Keratinocyte (primary cell): ENCODE data around the gene DDX20. TPM values are rescaled to one million over a fixed set of nuclear protein-coding genes. Genes with fewer than 3 reads are reported as not detected.

Source experiments
- DNase-seq: peaks from one replicate; pipeline ENCODE4 v3.0.0-alpha.2; 2011; ENCODE audit warnings: low read depth, missing footprints, low spot score
- FAIRE-seq: peaks from 2 replicates; lab custom pipeline; 2011; peaks lifted over from hg19 to GRCh38; lab: Jason Lieb, UNC
- H2AFZ ChIP-seq: 2 replicates; pipeline ENCODE4 v1.6.0; 2012; ENCODE audit warnings: low read length, control low read depth, inconsistent platforms; ENCODE audit not compliant: control insufficient read depth
- H3K27ac ChIP-seq: 2 replicates; pipeline ENCODE4 v1.5.1; 2011; ENCODE audit warnings: low read length; ENCODE audit not compliant: control insufficient read depth, insufficient read depth
- H3K27me3 ChIP-seq: 3 replicates; pipeline ENCODE4 v1.6.0; 2011; ENCODE audit warnings: low read length; ENCODE audit not compliant: control insufficient read depth, insufficient read depth; ENCODE audit errors: extremely low read depth
- H3K36me3 ChIP-seq, 2 experiments: 2 replicates in 1 of 2; 3 replicates in 1 of 2; pipeline ENCODE4 v1.5.1; 2011; ENCODE audit warnings: low read length in 2 of 2, mild to moderate bottlenecking in 1 of 2; ENCODE audit not compliant: control insufficient read depth in 2 of 2, insufficient read depth in 2 of 2; ENCODE audit errors: extremely low read depth in 1 of 2
- H3K4me1 ChIP-seq: 3 replicates; pipeline ENCODE4 v1.5.1; 2011; ENCODE audit warnings: low read length; ENCODE audit not compliant: control insufficient read depth, insufficient read depth; ENCODE audit errors: extremely low read depth
- H3K4me2 ChIP-seq: 3 replicates; pipeline ENCODE4 v1.6.0; 2011; ENCODE audit warnings: low read depth, low read length; ENCODE audit not compliant: control insufficient read depth, insufficient read depth; ENCODE audit errors: extremely low read depth
- H3K4me3 ChIP-seq, 3 experiments: fragments of 200-600 bp in 1 of 3; sonication (generic) in 1 of 3; 2 replicates in 2 of 3; 3 replicates in 1 of 3; pipeline ENCODE4 v1.5.1; 2011 to 2016; ENCODE audit warnings: low read length in 3 of 3, mild to moderate bottlenecking in 3 of 3, control low read depth in 2 of 3, inconsistent platforms in 1 of 3, low read depth in 1 of 3, mixed read lengths in 1 of 3, mixed run types in 1 of 3, moderate library complexity in 1 of 3; ENCODE audit not compliant: control insufficient read depth in 2 of 3, insufficient read depth in 2 of 3; ENCODE audit errors: extremely low read depth in 1 of 3
- H3K79me2 ChIP-seq: 2 replicates; pipeline ENCODE4 v1.6.0; 2012; ENCODE audit warnings: low read length; ENCODE audit not compliant: control insufficient read depth, insufficient read depth
- H3K9ac ChIP-seq: 3 replicates; pipeline ENCODE4 v1.6.0; 2011; ENCODE audit warnings: low read length; ENCODE audit not compliant: control insufficient read depth, insufficient read depth; ENCODE audit errors: extremely low read depth
- H3K9me1 ChIP-seq: 3 replicates; pipeline ENCODE4 v1.6.0; 2011; ENCODE audit warnings: low read length; ENCODE audit not compliant: control insufficient read depth, insufficient read depth; ENCODE audit errors: extremely low read depth
- H3K9me3 ChIP-seq: 2 replicates; pipeline ENCODE4 v1.5.1; 2012; ENCODE audit warnings: low read depth, low read length; ENCODE audit not compliant: control insufficient read depth
- H4K20me1 ChIP-seq: 3 replicates; pipeline ENCODE4 v1.6.0; 2011; ENCODE audit warnings: low read length; ENCODE audit not compliant: control insufficient read depth, insufficient read depth; ENCODE audit errors: extremely low read depth
- CTCF ChIP-seq, 3 experiments: IDR thresholded peaks in 1 of 3; conservative IDR thresholded peaks in 1 of 3; optimal IDR thresholded peaks in 1 of 3; 2 replicates in 2 of 3; 3 replicates in 1 of 3; pipeline versions ENCODE3 to v1.5.1; 2011; ENCODE audit warnings: low read length in 3 of 3, mild to moderate bottlenecking in 3 of 3, moderate library complexity in 2 of 3, control low read depth in 1 of 3, inconsistent platforms in 1 of 3; ENCODE audit not compliant: insufficient read depth in 2 of 3; ENCODE audit errors: extremely low read depth in 1 of 3
- EZH2 ChIP-seq: IDR thresholded peaks from one replicate; pipeline ENCODE4 v1.6.1; 2012; ENCODE audit warnings: inconsistent platforms, mild to moderate bottlenecking, low read length, moderate library complexity
- dilution Hi-C: fragments of 300-500 bp; cut with MboI; formaldehyde crosslinking; loops from one replicate; pipeline ENCODE4 v1.7.0; 2020; ENCODE audit warnings: low sequenced_read_pairs; ENCODE audit not compliant: extremely low pct_ligation_motif_present
- polyA plus RNA-seq, 5 experiments: library from polyadenylated mRNA; depleted of rRNA in 3 of 5; stranded (reverse) in 3 of 5; stranded (forward) in 1 of 5; unstranded in 1 of 5; fragments of >200 nt; gene quantifications; 1 replicate in 1 of 5; 2 replicates in 3 of 5; 3 replicates in 1 of 5; pipeline versions ENCODE4 v1.2.1 to v1.2.3, GENCODE V29; 2011 to 2012; ENCODE audit warnings: missing spikeins in 2 of 5, low read depth in 1 of 5, low replicate concordance in 1 of 5

The DDX20 gene
- polyA plus RNA-seq, 1 donor (not counting 4 experiments of a cell fraction or from before 2014, with no cell fraction given): 14.8 TPM

GRCh38 chr1:111723091-111723806 is 32.5 kb upstream of the DDX20 start:
- Histone ChIP-seq H3K79me2 (no peaks in the 10 kb centered on the region), H2AFZ (no peak overlapping the region), H3K4me1 (peaks cover 29% of the 10 kb centered on the region), H3K9me1 (no peaks in the 10 kb centered on the region), H4K20me1 (no peaks in the 10 kb centered on the region), H3K27ac (no peak overlapping the region), H3K9ac (no peak overlapping the region), H3K9me3 (no peaks in the 10 kb centered on the region), H3K4me3 (no peak overlapping the region), H3K4me2 (no peak overlapping the region), H3K36me3 (peaks cover 0 to 2% of the 10 kb centered on the region in 2 experiments), H3K27me3 (no peaks in the 10 kb centered on the region)
- TF ChIP-seq EZH2 (no peak), CTCF (optimal IDR thresholded peaks at IDR 0.05 in 1 of 3, IDR thresholded peaks at IDR 0.05 in 1 of 3, conservative IDR thresholded peaks at IDR 0.05 in 1 of 3; ENCODE audit: extremely low read depth in 1 of 3, insufficient read depth in 2 of 3, low read length in 3 of 3) (no peak)
- DNase-seq (no peak), FAIRE-seq (no peak)
- dilution Hi-C loops: no loop called here

- Histone ChIP-seq H3K27ac (no peak overlapping the region), H3K4me1 (peaks cover 29% of the 10 kb centered on the region), H3K79me2 (no peaks in the 10 kb centered on the region), H3K4me3 (no peak overlapping the region), H3K27me3 (no peaks in the 10 kb centered on the region), H3K36me3 (peaks cover 0 to 2% of the 10 kb centered on the region in 2 experiments), H3K9me1 (no peaks in the 10 kb centered on the region), H2AFZ (no peak overlapping the region), H3K9me3 (no peaks in the 10 kb centered on the region), H3K4me2 (no peak overlapping the region), H3K9ac (no peak overlapping the region), H4K20me1 (no peaks in the 10 kb centered on the region)
- DNase-seq (no peak), FAIRE-seq (no peak)
- TF ChIP-seq CTCF (optimal IDR thresholded peaks at IDR 0.05 in 1 of 3, IDR thresholded peaks at IDR 0.05 in 1 of 3, conservative IDR thresholded peaks at IDR 0.05 in 1 of 3; ENCODE audit: extremely low read depth in 1 of 3, insufficient read depth in 2 of 3, low read length in 3 of 3): no peak
- no peak for TF ChIP-seq EZH2
- dilution Hi-C loops: no loop called here
Observed at GRCh38 chr1:111723871-111724270, 31.8 kb upstream of the DDX20 start.
